Kidney (tissue), 14 donors: Measurements from ENCODE around the gene ELFN2. TPM values are rescaled to one million over a fixed set of nuclear protein-coding genes. Genes with fewer than 3 reads are reported as not detected.

ENCODE experiments used
- DNase-seq, 5 donors: peaks; one replicate each; pipeline ENCODE4 v3.0.0-alpha.2; 2013 to 2020
- FAIRE-seq: peaks from 2 replicates; lab custom pipeline; 2012; peaks lifted over from hg19 to GRCh38; lab: Jason Lieb, UNC
- H3K27ac ChIP-seq, 2 donors: one replicate each; pipeline ENCODE4 v1.7.0; 2013; ENCODE audit warnings: low read depth in 2 of 2, low read length in 2 of 2, inconsistent platforms in 1 of 2
- H3K27me3 ChIP-seq: one replicate; pipeline ENCODE4 v1.7.1; 2013; ENCODE audit warnings: low read length, inconsistent platforms; ENCODE audit not compliant: control insufficient read depth, insufficient read depth
- H3K36me3 ChIP-seq, 3 donors: one replicate each; pipeline versions ENCODE4 v1.7.0 to v1.7.1; 2013; ENCODE audit warnings: low read length in 3 of 3, control low read depth in 1 of 3, inconsistent platforms in 1 of 3; ENCODE audit not compliant: insufficient read depth in 3 of 3, control insufficient read depth in 2 of 3
- H3K4me1 ChIP-seq, 3 donors: one replicate each; pipeline versions ENCODE4 v1.7.0 to v1.7.1; 2013; ENCODE audit warnings: low read length in 3 of 3, inconsistent platforms in 1 of 3, low read depth in 1 of 3; ENCODE audit not compliant: control insufficient read depth in 2 of 3, insufficient read depth in 2 of 3
- H3K4me3 ChIP-seq, 3 donors: one replicate each; pipeline versions ENCODE4 v1.7.0 to v1.8.1; 2013; ENCODE audit warnings: low read length in 3 of 3, control low read depth in 1 of 3, inconsistent platforms in 1 of 3
- H3K9ac ChIP-seq, 3 donors: one replicate each; pipeline versions ENCODE4 v1.7.0 to v1.7.1; 2013; ENCODE audit warnings: low read length in 3 of 3, control low read depth in 1 of 3, inconsistent platforms in 1 of 3
- H3K9me3 ChIP-seq, 3 donors: one replicate each; pipeline versions ENCODE4 v1.7.0 to v1.7.1; 2013; ENCODE audit warnings: low read length in 3 of 3, control low read depth in 1 of 3, inconsistent platforms in 1 of 3; ENCODE audit not compliant: control insufficient read depth in 2 of 3, insufficient read depth in 1 of 3
- intact Hi-C: fragments of 100-400 bp; cut with DNase I; formaldehyde crosslinking; loops from one replicate; pipeline ENCODE4 v1.11.1; 2022
- polyA plus RNA-seq: library from polyadenylated mRNA; stranded (reverse); fragments of 350-450 nt; fragmentation: Illumina TruSeq; extraction: RNeasy Lipid Tissue Mini Kit (QIAGEN cat#74804); gene quantifications from one replicate; pipeline ENCODE4 v1.2.3, GENCODE V29; 2014; ENCODE audit warnings: low read depth, low replicate concordance; ENCODE audit not compliant: insufficient read depth
- total RNA-seq: library from RNA; stranded (reverse); fragmentation: NEBNext Ultra II Directional; extraction: Animal tissue kit (Norgen Biotek cat#: 25700); gene quantifications from one replicate; pipeline ENCODE4 v1.2.1, GENCODE V29; 2021
- TF ChIP-seq, protein P1 (sequence below): IDR thresholded peaks from 3 replicates; pipeline ENCODE4 v1.5.1; 2012; ENCODE audit warnings: mild to moderate bottlenecking, moderate library complexity, borderline replicate concordance; ENCODE audit not compliant: insufficient read depth; ENCODE audit errors: extremely low read depth
- donor health status: control.
- donor health status: control.
- donor health status: control.
- donor health status: control.
- donor health status: control.
- donor health status: DM: yes; HTN: yes; CAD: no.
- donor health status: Normal renal cell carcinoma (clear cell type).

The ELFN2 gene
- total and polyA plus RNA-seq, 2 donors from 2014 or later, result 0.19 to 4.6 TPM

GRCh38 chr22:37442537-37442936 is 15.3 kb upstream of the ELFN2 start:
- Histone ChIP-seq H3K27me3 (no peaks in the 10 kb centered on the region), H3K4me3 (no peak overlapping the region), H3K36me3 (no peaks in the 10 kb centered on the region), H3K9ac (no peak overlapping the region), H3K4me1 (no peaks in the 10 kb centered on the region), H3K9me3 (peaks cover 0 to 4% (median 0%) of the 10 kb centered on the region in 3 donors), H3K27ac (no peak overlapping the region)
- FAIRE-seq, result no peak
- intact Hi-C loops, result no loop called here
- TF ChIP-seq, protein P1, sequence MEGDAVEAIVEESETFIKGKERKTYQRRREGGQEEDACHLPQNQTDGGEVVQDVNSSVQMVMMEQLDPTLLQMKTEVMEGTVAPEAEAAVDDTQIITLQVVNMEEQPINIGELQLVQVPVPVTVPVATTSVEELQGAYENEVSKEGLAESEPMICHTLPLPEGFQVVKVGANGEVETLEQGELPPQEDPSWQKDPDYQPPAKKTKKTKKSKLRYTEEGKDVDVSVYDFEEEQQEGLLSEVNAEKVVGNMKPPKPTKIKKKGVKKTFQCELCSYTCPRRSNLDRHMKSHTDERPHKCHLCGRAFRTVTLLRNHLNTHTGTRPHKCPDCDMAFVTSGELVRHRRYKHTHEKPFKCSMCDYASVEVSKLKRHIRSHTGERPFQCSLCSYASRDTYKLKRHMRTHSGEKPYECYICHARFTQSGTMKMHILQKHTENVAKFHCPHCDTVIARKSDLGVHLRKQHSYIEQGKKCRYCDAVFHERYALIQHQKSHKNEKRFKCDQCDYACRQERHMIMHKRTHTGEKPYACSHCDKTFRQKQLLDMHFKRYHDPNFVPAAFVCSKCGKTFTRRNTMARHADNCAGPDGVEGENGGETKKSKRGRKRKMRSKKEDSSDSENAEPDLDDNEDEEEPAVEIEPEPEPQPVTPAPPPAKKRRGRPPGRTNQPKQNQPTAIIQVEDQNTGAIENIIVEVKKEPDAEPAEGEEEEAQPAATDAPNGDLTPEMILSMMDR, result no peak
- no peak for DNase-seq

- Histone ChIP-seq H3K9ac (no peak overlapping the region), H3K9me3 (peaks cover 0 to 4% (median 0%) of the 10 kb centered on the region in 3 donors), H3K27me3 (no peaks in the 10 kb centered on the region), H3K4me3 (no peak overlapping the region), H3K4me1 (no peaks in the 10 kb centered on the region), H3K27ac (no peak overlapping the region), H3K36me3 (no peaks in the 10 kb centered on the region)
- TF ChIP-seq, protein P1, result no peak
- intact Hi-C loops, result no loop called here
- DNase-seq, result no peak
- FAIRE-seq, result no peak
Observed at GRCh38 chr22:37442135-37442534, 14.9 kb upstream of the ELFN2 start.

DNA sequence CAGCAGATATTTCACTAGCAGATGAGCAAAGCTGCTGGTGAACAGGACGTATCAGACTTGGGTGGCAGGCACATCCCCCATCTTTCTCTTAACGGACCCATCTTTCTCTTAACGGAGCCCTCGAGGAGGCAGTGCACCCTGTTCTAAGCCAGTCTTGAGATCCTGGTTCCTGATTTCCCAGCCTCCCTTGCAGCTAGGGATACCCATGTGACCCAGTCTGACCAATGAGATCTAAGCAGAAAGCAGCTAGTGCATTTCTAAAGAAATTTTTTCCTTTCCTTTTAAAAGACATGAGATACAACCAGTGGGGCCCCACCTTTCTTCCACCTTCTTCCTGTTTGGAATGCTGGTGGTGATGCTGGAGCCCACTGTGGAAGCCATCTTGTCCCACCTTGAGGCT is 13.6 kb upstream of the ELFN2 start:
- peaks cover 0 to 4% (median 0%) of the 10 kb centered on the region in 3 donors for H3K9me3 ChIP-seq
- H3K4me1 ChIP-seq, result no peaks in the 10 kb centered on the region
- no peak overlapping the region for H3K4me3 ChIP-seq
- H3K27me3 ChIP-seq, result no peaks in the 10 kb centered on the region
- FAIRE-seq, result no peak
- no peak for DNase-seq
- intact Hi-C loops, result no loop called here
- no peak overlapping the region for H3K27ac ChIP-seq
- H3K36me3 ChIP-seq, result no peaks in the 10 kb centered on the region
- TF ChIP-seq, protein P1, result no peak
- no peak overlapping the region for H3K9ac ChIP-seq

DNA sequence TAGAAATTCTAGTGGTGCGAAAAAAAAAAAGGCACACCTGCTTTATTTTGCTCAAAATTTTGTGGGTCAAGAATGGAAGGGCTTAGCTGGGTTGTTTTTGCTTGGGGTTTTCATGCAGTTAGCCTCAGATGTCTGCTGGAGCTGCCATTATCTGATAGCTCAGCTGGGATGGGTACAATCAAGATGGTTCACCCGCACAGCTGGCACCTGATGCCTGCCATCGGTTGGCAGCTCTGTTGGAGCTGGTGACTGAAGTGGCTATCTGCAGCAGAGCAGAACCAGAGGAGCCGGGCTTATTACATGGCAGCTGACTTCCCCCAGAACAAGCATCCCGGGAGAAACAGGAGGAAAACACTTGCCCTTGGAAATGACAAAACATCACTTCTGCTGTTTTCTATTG is 12.1 kb upstream of the ELFN2 start:
- H3K4me1 ChIP-seq, result no peaks in the 10 kb centered on the region
- no peaks in the 10 kb centered on the region for H3K27me3 ChIP-seq
- intact Hi-C loops, result no loop called here
- TF ChIP-seq, protein P1, result no peak
- H3K9me3 ChIP-seq, result peaks cover 0 to 4% (median 0%) of the 10 kb centered on the region in 3 donors
- no peak for DNase-seq
- FAIRE-seq, result no peak
- H3K36me3 ChIP-seq, result no peaks in the 10 kb centered on the region
- no peak overlapping the region for H3K4me3 ChIP-seq
- no peak overlapping the region for H3K9ac ChIP-seq
- no peak overlapping the region for H3K27ac ChIP-seq
